Neuronal stem cell (in vitro differentiated cells): Measurements from ENCODE around the gene APC.

Source experiments
- DNase-seq: peaks from one replicate; pipeline ENCODE4 v3.0.0-alpha.2; 2013; ENCODE audit warnings: low spot score
- H2AFZ ChIP-seq: one replicate; pipeline ENCODE4 v1.6.1; 2013; ENCODE audit warnings: mild to moderate bottlenecking, low read length, inconsistent platforms
- H2AK5ac ChIP-seq: 2 replicates; pipeline ENCODE4 v1.6.1; 2013; ENCODE audit warnings: low read depth, mild to moderate bottlenecking, inconsistent platforms, low read length, moderate library complexity, mixed read lengths
- H2BK120ac ChIP-seq: 2 replicates; pipeline ENCODE4 v1.6.1; 2013; ENCODE audit warnings: low read depth, mild to moderate bottlenecking, inconsistent platforms, low read length, moderate library complexity, mixed read lengths
- H2BK12ac ChIP-seq: one replicate; pipeline ENCODE4 v1.6.1; 2013; ENCODE audit warnings: low read length, inconsistent platforms
- H2BK15ac ChIP-seq: 2 replicates; pipeline ENCODE4 v1.6.1; 2013; ENCODE audit warnings: mild to moderate bottlenecking, low read length, inconsistent platforms, mixed read lengths
- H2BK5ac ChIP-seq: one replicate; pipeline ENCODE4 v1.6.1; 2013; ENCODE audit warnings: inconsistent platforms, mild to moderate bottlenecking, low read length, moderate library complexity
- H3K14ac ChIP-seq: one replicate; pipeline ENCODE4 v1.6.1; 2013; ENCODE audit warnings: low read length, inconsistent platforms
- H3K18ac ChIP-seq: 2 replicates; pipeline ENCODE4 v1.6.1; 2013; ENCODE audit warnings: low read length, inconsistent platforms
- H3K23ac ChIP-seq: 2 replicates; pipeline ENCODE4 v1.6.1; 2013; ENCODE audit warnings: low read depth, mild to moderate bottlenecking, mixed read lengths, low read length, inconsistent platforms; ENCODE audit not compliant: poor library complexity
- H3K27ac ChIP-seq: replicated peaks from 3 replicates; pipeline ENCODE4 v1.5.1; 2013; ENCODE audit warnings: low read length, inconsistent platforms
- H3K27me3 ChIP-seq, 3 experiments: 2 replicates each; pipeline ENCODE4 v1.6.1; 2013; ENCODE audit warnings: low read length in 3 of 3, mild to moderate bottlenecking in 2 of 3, inconsistent platforms in 1 of 3, low read depth in 1 of 3, mixed read lengths in 1 of 3, moderate library complexity in 1 of 3; ENCODE audit not compliant: control insufficient read depth in 3 of 3, insufficient read depth in 3 of 3
- H3K36me3 ChIP-seq, 2 donors: replicated peaks in 1 of 2; 2 replicates each; pipeline ENCODE4 v1.6.1; 2013; ENCODE audit warnings: low read length in 2 of 2; ENCODE audit not compliant: control insufficient read depth in 2 of 2, insufficient read depth in 2 of 2
- H3K4ac ChIP-seq: 2 replicates; pipeline ENCODE4 v1.6.1; 2013; ENCODE audit warnings: inconsistent platforms, mild to moderate bottlenecking, low read length, moderate library complexity
- H3K4me1 ChIP-seq, 2 donors: 1 replicate in 1 of 2; 2 replicates in 1 of 2; pipeline ENCODE4 v1.6.1; 2013; ENCODE audit warnings: low read length in 2 of 2, low read depth in 1 of 2; ENCODE audit not compliant: control insufficient read depth in 2 of 2, insufficient read depth in 1 of 2
- H3K4me2 ChIP-seq: one replicate; pipeline ENCODE4 v1.6.1; 2013; ENCODE audit warnings: mild to moderate bottlenecking, low read length, inconsistent platforms; ENCODE audit not compliant: insufficient read depth, poor library complexity, severe bottlenecking
- H3K4me3 ChIP-seq, 2 donors: 2 replicates each; pipeline ENCODE4 v1.5.1; 2013; ENCODE audit warnings: low read length in 2 of 2, mild to moderate bottlenecking in 2 of 2, inconsistent platforms in 1 of 2, moderate library complexity in 1 of 2
- H3K79me1 ChIP-seq: one replicate; pipeline ENCODE4 v1.6.1; 2013; ENCODE audit warnings: low read depth, mild to moderate bottlenecking, inconsistent platforms, low read length, moderate library complexity
- H3K9ac ChIP-seq: one replicate; pipeline ENCODE4 v1.6.1; 2013; ENCODE audit warnings: mild to moderate bottlenecking, low read depth, low read length, inconsistent platforms; ENCODE audit not compliant: poor library complexity
- H3K9me3 ChIP-seq, 2 donors: replicated peaks in 1 of 2; 2 replicates each; pipeline versions ENCODE3 to v1.6.1; 2013; ENCODE audit warnings: low read length in 2 of 2, mild to moderate bottlenecking in 2 of 2, inconsistent platforms in 1 of 2, low read depth in 1 of 2, mixed read lengths in 1 of 2, moderate library complexity in 1 of 2; ENCODE audit not compliant: control insufficient read depth in 2 of 2, insufficient read depth in 1 of 2
- H4K8ac ChIP-seq: one replicate; pipeline ENCODE4 v1.6.1; 2013; ENCODE audit warnings: low read depth, mild to moderate bottlenecking, inconsistent platforms, low read length, moderate library complexity
- H4K91ac ChIP-seq: one replicate; pipeline ENCODE4 v1.6.1; 2013; ENCODE audit warnings: low read length, low read depth, mild to moderate bottlenecking, inconsistent platforms; ENCODE audit not compliant: poor library complexity
- WGBS, 2 donors: extraction: QIAGEN DNeasy Blood & Tissue Kit; methylation state at CpG; one replicate each; pipeline ENCODE4 v1.1.7; 2013; ENCODE audit warnings: missing lambda C conversion rate in 2 of 2, mixed read lengths in 1 of 2; ENCODE audit not compliant: insufficient read length in 2 of 2, insufficient replicate concordance in 1 of 2; ENCODE audit errors: extremely low coverage in 2 of 2; 5-methylcytosine and 5-hydroxymethylcytosine counted together

Gene APC

DNA sequence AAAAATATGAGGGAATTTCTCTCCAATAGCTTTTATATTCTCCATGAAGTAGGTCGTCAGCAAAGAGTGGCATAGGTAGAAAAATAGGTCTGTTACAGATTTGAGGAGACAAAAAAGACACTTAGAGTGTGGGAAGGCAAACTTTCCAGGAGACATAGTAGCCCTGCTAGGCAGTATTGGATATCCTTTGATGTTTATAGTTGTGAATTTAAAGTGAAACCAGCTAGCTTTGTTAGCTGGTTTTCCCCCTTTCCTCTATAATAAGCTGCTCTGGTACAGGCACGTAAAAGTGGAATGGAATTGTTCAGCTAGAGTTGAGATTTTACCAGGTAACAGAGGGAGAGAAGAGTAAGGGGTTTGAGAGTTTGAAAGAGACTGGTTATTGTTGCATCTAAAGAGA, 17.1 kb upstream of the APC start:
- DNase-seq: no peak
- H3K27ac ChIP-seq: no peak overlapping the region
- H2BK5ac ChIP-seq: no peak overlapping the region
- H3K14ac ChIP-seq: no peak overlapping the region
- H3K4me1 ChIP-seq: peaks cover 0 to 3% of the 10 kb centered on the region in 2 donors
- H2BK12ac ChIP-seq: no peak overlapping the region
- no peaks in the 10 kb centered on the region for H3K79me1 ChIP-seq
- no peak overlapping the region for H2BK120ac ChIP-seq
- no peak overlapping the region for H3K4ac ChIP-seq
- no peak overlapping the region for H2BK15ac ChIP-seq
- no CpG with 5 or more reads among the region's 2 CpGs for WGBS, 2 donors
- no peaks in the 10 kb centered on the region for H3K36me3 ChIP-seq
- H3K9ac ChIP-seq: no peak overlapping the region
- H3K23ac ChIP-seq: no peak overlapping the region
- H3K18ac ChIP-seq: no peak overlapping the region
- H4K8ac ChIP-seq: no peak overlapping the region
- peaks cover 0 to 16% of the 10 kb centered on the region in 2 donors for H3K9me3 ChIP-seq
- H3K27me3 ChIP-seq: no peaks in the 10 kb centered on the region
- H2AFZ ChIP-seq: no peak overlapping the region
- no peak overlapping the region for H3K4me2 ChIP-seq
- no peak overlapping the region for H4K91ac ChIP-seq
- no peak overlapping the region for H3K4me3 ChIP-seq
- no peak overlapping the region for H2AK5ac ChIP-seq

- H2AFZ ChIP-seq: no peak overlapping the region
- no peaks in the 10 kb centered on the region for H3K27me3 ChIP-seq
- no peak overlapping the region for H3K23ac ChIP-seq
- H3K4me3 ChIP-seq: no peak overlapping the region
- H3K4me2 ChIP-seq: no peak overlapping the region
- no peaks in the 10 kb centered on the region for H3K4me1 ChIP-seq
- no peak overlapping the region for H4K91ac ChIP-seq
- no CpG with 5 or more reads among the region's 4 CpGs for WGBS, 2 donors
- no peak overlapping the region for H2BK5ac ChIP-seq
- no peak for DNase-seq
- no peak overlapping the region for H2BK120ac ChIP-seq
- H2AK5ac ChIP-seq: no peak overlapping the region
- no peak overlapping the region for H3K14ac ChIP-seq
- H3K9ac ChIP-seq: no peak overlapping the region
- H3K79me1 ChIP-seq: no peaks in the 10 kb centered on the region
- no peak overlapping the region for H3K18ac ChIP-seq
- no peak overlapping the region for H4K8ac ChIP-seq
- H3K4ac ChIP-seq: no peak overlapping the region
- H2BK15ac ChIP-seq: no peak overlapping the region
- no peak overlapping the region for H3K27ac ChIP-seq
- no peaks in the 10 kb centered on the region for H3K36me3 ChIP-seq
- peaks cover 8 to 9% of the 10 kb centered on the region in 2 donors for H3K9me3 ChIP-seq
- no peak overlapping the region for H2BK12ac ChIP-seq
These were observed 12.8 kb upstream of the APC start for GRCh38 chr5:112724901-112725300.

- no peak for DNase-seq
- H3K4ac ChIP-seq: no peak overlapping the region
- H3K79me1 ChIP-seq: no peaks in the 10 kb centered on the region
- H3K18ac ChIP-seq: no peak overlapping the region
- no peak overlapping the region for H3K27ac ChIP-seq
- no peak overlapping the region for H2AK5ac ChIP-seq
- H3K4me2 ChIP-seq: no peak overlapping the region
- no CpG with 5 or more reads among the region's 1 CpG for WGBS, 2 donors
- H4K8ac ChIP-seq: no peak overlapping the region
- H4K91ac ChIP-seq: no peak overlapping the region
- no peak overlapping the region for H3K23ac ChIP-seq
- H3K36me3 ChIP-seq: no peaks in the 10 kb centered on the region
- H2BK5ac ChIP-seq: no peak overlapping the region
- H3K27me3 ChIP-seq: no peaks in the 10 kb centered on the region
- H2BK120ac ChIP-seq: no peak overlapping the region
- H3K14ac ChIP-seq: no peak overlapping the region
- no peak overlapping the region for H2AFZ ChIP-seq
- H3K4me3 ChIP-seq: no peak overlapping the region
- peaks cover 8 to 9% of the 10 kb centered on the region in 2 donors for H3K9me3 ChIP-seq
- H2BK15ac ChIP-seq: no peak overlapping the region
- H2BK12ac ChIP-seq: no peak overlapping the region
- no peak overlapping the region for H3K9ac ChIP-seq
- no peaks in the 10 kb centered on the region for H3K4me1 ChIP-seq
These were observed 8.1 kb upstream of the APC start for GRCh38 chr5:112729630-112730029.

DNA sequence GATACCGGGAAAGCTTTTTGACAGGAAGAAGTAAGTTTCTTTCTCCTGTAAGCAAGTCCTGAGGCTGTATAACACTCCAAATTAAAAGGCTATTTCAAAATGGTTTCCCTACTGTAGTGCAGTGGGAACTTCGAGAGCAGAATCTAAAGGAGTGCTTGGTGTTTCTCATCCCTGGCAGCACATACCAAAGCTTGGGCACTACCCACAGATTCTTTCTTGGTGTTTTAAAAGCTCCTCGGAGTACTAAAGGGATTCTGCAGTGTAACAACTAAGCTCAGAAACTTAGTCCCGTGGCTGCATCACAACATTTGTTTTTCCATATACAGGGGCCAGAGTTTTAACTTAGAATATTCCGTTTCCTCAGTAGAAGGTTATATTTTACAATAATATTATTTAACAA, 5.6 kb upstream of the APC start:
- H3K27ac ChIP-seq: no peak overlapping the region
- H3K14ac ChIP-seq: no peak overlapping the region
- no peak overlapping the region for H3K4me2 ChIP-seq
- no peaks in the 10 kb centered on the region for H3K27me3 ChIP-seq
- no peak overlapping the region for H2BK120ac ChIP-seq
- H3K23ac ChIP-seq: no peak overlapping the region
- H2BK15ac ChIP-seq: no peak overlapping the region
- no peak overlapping the region for H4K8ac ChIP-seq
- no peak overlapping the region for H3K4me3 ChIP-seq
- H2BK12ac ChIP-seq: no peak overlapping the region
- no peaks in the 10 kb centered on the region for H3K9me3 ChIP-seq
- H3K36me3 ChIP-seq: no peaks in the 10 kb centered on the region
- H4K91ac ChIP-seq: no peak overlapping the region
- H3K18ac ChIP-seq: no peak overlapping the region
- no peak overlapping the region for H2BK5ac ChIP-seq
- peaks cover 0 to 3% of the 10 kb centered on the region in 2 donors for H3K4me1 ChIP-seq
- no peak for DNase-seq
- no CpG with 5 or more reads among the region's 5 CpGs for WGBS, 2 donors
- H2AFZ ChIP-seq: no peak overlapping the region
- no peaks in the 10 kb centered on the region for H3K79me1 ChIP-seq
- H2AK5ac ChIP-seq: no peak overlapping the region
- no peak overlapping the region for H3K9ac ChIP-seq
- H3K4ac ChIP-seq: no peak overlapping the region
